HepG2 (cell line): ENCODE data around the gene ABCA2.

ENCODE experiments used
- JARID2 ChIP-seq: sonication (generic); formaldehyde crosslinking; IDR thresholded peaks from 2 replicates; pipeline ENCODE4 v1.8.1; 2023; ENCODE audit warnings: missing genetic modification reagents, inconsistent platforms; ENCODE audit not compliant: insufficient replicate concordance
- NR2C2 ChIP-seq: sonication (generic); formaldehyde crosslinking; IDR thresholded peaks from 2 replicates; pipeline ENCODE4 v1.4.0; 2020; ENCODE audit warnings: missing genetic modification reagents, mild to moderate bottlenecking, moderate library complexity, borderline replicate concordance
- TCF7 ChIP-seq: sonication (generic); IDR thresholded peaks from 2 replicates; pipeline ENCODE4 v1.6.1; 2016; ENCODE audit warnings: antibody characterized with exemption, low read depth
- TCF7L2 ChIP-seq: IDR thresholded peaks from 2 replicates; pipeline ENCODE4 v1.6.1; 2011; ENCODE audit warnings: mild to moderate bottlenecking, low read depth, low read length, moderate library complexity
- ZKSCAN8 ChIP-seq: IDR thresholded peaks from 2 replicates; pipeline ENCODE4 v1.6.1; 2016; ENCODE audit warnings: borderline replicate concordance, missing genetic modification reagents, missing compliant biosample characterization
- ZNF30 ChIP-seq: sonication (generic); formaldehyde crosslinking; IDR thresholded peaks from 2 replicates; pipeline ENCODE4 v1.5.0; 2020; ENCODE audit warnings: mild to moderate bottlenecking, missing genetic modification reagents
- TF ChIP-seq, protein P1 (sequence below): sonication (generic); formaldehyde crosslinking; IDR thresholded peaks from 2 replicates; pipeline ENCODE4 v1.4.0; 2020; ENCODE audit warnings: missing genetic modification reagents

- TF ChIP-seq TCF7 (no peak), NR2C2 (no peak), JARID2 (CRISPR knock-in tag) (no peak), TCF7L2 (no peak), ZNF30 (CRISPR knock-in tag) (no peak), ZKSCAN8 (CRISPR knock-in tag) (no peak)
- TF ChIP-seq, protein P1, sequence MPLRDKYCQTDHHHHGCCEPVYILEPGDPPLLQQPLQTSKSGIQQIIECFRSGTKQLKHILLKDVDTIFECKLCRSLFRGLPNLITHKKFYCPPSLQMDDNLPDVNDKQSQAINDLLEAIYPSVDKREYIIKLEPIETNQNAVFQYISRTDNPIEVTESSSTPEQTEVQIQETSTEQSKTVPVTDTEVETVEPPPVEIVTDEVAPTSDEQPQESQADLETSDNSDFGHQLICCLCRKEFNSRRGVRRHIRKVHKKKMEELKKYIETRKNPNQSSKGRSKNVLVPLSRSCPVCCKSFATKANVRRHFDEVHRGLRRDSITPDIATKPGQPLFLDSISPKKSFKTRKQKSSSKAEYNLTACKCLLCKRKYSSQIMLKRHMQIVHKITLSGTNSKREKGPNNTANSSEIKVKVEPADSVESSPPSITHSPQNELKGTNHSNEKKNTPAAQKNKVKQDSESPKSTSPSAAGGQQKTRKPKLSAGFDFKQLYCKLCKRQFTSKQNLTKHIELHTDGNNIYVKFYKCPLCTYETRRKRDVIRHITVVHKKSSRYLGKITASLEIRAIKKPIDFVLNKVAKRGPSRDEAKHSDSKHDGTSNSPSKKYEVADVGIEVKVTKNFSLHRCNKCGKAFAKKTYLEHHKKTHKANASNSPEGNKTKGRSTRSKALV (CRISPR knock-in tag), result no peak
Measured at GRCh38 chr9:137066096-137066861, 38.2 kb upstream of the ABCA2 start.
